CD4-positive, alpha-beta T cell treated with Interleukin-12 subunit alpha and Interleukin-12 subunit beta, for 1 hour (primary cell): Measurements from ENCODE around the gene ABHD10.

ENCODE experiments used
- DNase-seq: peaks from one replicate; pipeline ENCODE4 v3.0.0-alpha.2; 2020

The ABHD10 gene

GRCh38 chr3:111978583-111979433, at the start of gene ABHD10:
Gene ABHD10 (plus strand): TSS chr3:111979026. CDS start chr3:111979062, 36 bp downstream.
- DNase-seq, result peak; percentile 96

GRCh38 chr3:111929484-111929883, 49.3 kb upstream of the ABHD10 start:
- DNase-seq, result no peak

DNA sequence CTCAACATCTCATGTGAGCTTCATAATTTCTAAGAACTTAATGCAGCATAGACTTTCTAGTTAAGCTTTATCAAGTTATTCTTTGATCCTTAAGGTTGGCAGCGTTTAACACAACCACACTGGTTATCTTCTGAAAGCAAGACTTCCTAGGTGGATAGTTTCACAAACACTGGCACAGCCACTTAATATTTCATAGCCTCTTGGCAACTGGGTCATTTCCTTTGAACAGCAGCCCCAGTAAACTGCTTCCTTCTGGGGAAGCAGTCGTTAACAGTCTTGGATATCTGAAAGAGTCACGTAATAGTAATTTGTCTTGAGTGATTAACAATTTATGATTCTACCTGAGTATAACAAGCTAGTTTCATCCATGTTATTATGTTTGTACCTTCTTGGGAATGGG, 45.9 kb upstream of the ABHD10 start:
- no peak for DNase-seq

DNA sequence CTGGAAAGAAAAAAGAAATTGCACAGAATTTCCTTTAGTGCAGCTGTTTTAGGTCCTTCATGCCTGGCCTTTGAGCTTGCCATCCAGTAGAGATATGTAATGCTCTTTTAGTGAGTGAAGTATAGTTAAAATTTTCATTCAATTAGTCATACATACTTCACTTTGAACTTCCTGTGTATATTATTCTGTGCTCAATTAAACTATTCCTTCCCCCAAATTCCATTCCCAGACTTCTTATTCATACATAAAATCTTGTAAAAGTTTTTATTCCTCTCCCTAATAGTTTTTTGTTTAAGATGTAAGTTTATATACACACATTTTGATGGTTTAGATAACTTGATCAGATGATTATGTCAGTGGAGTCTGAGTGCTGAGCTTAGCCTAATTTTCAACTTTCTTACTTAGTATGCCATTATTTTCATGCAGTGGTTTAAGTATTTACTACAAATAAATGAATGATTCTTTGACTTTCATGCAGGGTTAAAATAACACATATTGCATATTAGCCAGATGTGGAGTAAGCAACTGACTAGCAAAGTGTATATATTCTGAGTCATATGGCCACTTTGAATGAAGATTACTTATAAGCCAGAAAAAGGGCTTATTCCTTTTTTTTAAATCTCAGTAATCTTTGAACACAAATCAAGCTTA, 42.5 kb upstream of the ABHD10 start:
- no peak for DNase-seq

DNA sequence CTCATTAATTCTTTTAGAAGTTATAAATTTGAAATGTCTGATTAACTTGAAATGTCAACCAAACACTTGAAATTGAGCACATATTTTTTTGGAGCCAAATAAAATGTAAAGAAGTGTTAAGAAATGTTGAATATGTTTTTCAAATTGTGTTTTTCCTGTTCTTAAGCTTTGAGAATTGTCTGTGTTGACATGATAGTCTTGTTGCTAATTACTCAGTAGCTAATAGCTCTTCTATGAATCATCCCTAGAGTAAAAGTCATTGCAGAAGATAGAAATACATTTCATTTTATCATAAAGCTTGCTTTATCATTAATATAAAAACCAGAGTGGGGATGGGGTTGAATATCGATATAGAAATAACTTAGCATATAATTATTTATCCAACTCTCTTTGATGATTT, 41.9 kb upstream of the ABHD10 start:
- DNase-seq, result no peak

DNA sequence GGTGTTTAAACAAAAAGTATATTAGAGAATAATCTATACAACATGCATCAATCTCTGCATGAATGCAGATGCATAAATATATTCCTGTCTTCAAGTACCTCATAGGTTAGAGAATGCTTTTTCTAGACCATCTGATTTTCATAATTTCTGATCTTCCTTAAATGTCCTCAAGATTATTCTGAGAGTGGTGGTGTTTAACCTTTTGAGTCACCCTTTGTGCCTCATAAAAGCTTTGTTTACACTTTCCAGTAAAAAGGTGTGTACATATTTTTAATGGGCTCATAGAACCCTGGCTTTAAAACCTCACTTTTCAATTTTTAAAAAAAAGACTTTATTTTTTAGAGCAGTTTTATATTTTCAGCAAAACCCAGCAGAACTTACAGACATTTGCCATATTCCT, 41.0 kb upstream of the ABHD10 start:
- DNase-seq, result no peak

DNA sequence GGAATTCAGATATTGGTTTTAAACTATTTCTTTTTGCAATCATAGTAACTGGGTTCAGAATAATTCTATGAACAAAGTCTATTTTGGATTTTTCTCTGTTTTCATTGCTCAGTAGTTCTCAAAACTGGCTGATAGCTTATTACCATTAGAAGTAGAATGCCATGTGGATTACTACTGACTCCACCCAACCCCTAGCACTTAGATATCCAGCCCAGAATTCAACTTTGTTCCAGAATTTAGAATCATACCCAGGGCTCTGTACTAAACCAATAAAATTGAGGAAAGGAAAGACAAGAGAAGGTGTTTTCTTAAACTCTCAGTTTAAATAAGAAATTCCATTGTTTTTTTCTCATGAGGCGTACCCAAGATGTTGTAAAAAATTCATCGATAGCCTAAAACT, 39.0 kb upstream of the ABHD10 start:
- DNase-seq, result no peak

GRCh38 chr3:111943533-111943932, 35.3 kb upstream of the ABHD10 start:
- no peak for DNase-seq

GRCh38 chr3:111944372-111944771, 34.5 kb upstream of the ABHD10 start:
- no peak for DNase-seq

- no peak for DNase-seq
Measured at GRCh38 chr3:111947231-111947630, 31.6 kb upstream of the ABHD10 start.

- DNase-seq, result no peak
Measured at GRCh38 chr3:111948786-111949185, 30.0 kb upstream of the ABHD10 start.

DNA sequence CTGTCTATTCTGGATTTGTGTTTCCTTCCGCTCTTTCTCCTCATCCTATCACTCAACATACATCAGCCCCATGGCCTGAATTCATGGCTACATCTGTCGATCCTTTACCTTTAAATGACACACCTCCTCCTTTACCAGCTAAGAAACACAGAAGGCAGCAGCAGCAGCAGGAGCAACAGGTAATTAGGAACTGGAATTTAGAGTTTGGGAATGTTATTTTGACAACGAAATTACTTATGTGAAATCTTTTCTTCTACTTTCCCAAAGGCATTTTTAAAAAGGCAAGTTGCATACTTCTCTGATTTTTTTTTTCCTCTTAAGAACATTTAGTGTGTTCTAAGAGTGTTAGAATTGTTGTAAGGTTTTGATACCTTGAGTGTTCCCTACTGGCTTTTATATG, 29.1 kb upstream of the ABHD10 start:
- no peak for DNase-seq

GRCh38 chr3:111951032-111951431, 27.8 kb upstream of the ABHD10 start:
- no peak for DNase-seq

- no peak for DNase-seq
Measured at GRCh38 chr3:111952086-111952485, 26.7 kb upstream of the ABHD10 start.

DNA sequence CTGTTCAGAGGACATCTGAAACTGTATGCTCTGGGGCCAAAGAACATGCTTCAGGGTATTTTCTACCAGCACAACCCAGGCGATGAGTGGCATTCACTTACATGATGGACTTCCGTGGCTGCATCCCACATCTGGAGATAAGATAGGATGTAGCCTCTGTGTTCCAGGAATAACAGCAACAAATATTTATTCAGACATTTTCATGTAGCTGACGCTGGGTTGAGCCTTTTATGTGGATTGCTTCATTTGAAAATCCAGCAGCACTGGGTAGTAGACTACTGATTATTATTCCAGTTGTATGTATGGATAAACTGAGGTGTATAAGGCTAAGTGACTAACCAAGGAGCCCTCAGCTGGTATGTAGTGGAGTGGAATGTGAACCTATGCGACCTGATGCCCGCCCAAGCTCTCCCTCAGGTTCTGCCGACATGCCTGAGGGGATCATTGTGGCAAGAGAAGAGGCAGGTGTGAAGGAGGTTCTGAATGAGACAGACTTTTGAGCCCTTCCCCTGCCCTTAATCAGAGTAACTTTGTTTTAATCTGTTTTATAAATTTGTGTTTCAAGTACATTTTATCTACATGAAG, 25.9 kb upstream of the ABHD10 start:
- DNase-seq, result no peak

DNA sequence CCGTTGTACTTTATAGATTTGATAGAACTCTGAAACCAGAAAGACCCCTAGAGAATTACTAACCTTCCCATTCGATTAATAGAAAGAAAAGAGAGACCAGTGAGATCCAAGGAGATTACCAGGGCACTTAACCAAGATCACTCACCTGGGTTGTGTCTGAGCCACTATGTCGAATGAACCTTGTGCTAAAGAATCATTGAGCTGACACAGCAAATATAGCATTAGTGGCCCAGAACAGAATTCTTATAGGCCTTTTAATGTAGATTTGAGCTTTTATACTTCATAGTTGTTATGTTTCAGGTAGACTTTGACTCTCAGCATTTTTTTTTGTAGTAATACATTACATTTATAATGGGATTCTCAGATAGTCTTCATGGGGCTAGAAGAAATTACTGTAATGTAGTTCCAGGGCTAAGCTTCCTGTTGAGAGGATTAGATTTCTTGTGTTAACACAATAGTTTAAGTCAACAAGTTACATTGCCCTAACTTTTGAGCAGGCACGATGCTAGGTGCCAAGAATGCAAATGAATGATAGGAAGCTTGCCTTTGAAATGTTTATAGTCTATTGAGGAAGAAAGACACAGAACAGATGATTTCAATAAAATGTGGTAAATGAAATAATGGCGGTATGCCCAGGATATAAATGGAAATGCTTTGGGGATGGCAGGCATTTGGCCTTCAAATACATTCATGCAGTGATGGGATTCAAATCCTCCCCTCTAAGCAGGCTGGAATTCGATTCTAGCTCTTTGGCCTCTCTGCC, 24.4 kb upstream of the ABHD10 start:
- no peak for DNase-seq

DNA sequence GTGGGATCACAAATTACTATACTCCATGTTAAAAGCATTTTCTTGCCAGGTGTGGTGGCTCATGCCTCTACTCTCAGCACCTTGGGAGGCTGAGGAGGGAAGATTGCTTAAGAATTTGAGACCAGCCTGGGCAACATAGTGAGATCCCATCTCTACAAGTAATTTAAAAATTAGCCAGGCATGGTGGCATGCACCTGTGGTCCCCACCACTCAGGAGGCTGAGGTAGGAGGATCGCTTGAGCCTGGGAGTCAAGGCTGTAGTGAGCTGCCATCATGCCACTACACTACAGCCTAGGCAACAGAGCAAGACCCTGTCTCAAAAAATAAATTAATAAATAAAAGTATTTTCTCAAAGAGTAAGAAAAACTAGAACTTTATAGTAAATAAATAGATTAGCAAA, 22.9 kb upstream of the ABHD10 start:
- no peak for DNase-seq

DNA sequence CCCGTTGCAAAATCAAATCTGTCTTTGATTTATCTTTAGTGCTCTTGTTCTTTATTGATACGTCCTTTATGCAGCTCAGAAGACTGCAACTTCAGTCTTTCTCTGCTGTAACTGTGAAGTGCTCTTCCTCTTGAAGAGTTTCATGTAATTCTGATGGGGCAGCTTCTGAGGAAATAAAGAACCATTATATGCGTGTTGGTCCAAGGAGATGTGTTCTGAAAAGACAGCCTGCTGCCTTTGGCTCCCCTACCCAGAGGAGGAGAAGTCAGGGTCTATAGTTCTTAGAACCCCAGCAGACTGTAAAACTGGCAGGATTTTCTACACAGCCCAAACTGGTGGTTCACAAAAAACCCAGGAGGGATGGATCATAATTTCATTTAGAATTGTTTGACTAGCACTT, 22.4 kb upstream of the ABHD10 start:
- DNase-seq, result no peak

DNA sequence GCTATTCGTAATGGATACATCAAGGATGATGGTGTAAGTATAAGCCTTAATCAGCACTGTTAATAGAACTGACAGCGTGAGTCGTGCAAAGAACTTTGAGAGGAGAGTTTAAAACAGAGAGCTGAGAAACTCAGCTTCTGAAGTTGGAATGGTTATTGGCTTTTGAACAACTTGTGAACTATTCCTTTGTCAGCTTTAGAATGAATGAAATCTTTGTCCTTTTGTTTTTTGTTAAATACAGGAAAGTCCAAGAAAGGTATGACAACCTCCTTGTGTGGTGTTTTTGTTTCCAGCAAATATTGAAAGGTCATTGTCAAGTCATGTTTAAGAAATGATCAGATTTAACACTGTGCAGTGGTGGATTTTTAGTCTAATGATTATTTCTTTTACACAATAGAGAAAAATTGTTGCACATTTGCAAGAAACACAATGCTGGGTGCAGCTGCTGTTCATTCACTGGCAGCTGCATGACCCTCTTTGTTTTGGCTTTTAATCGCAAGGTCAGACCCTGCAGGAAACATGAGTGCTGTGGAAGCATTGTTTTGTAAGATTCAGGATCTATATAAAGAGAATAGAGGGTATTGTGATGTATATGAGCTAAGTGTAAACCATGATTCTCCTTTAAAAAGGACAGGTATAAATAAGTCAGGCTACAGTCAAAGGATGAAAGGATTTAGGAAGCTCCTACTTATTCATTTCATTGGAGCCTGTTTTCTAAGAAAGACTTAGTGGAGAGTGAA, 21.7 kb upstream of the ABHD10 start:
- no peak for DNase-seq

DNA sequence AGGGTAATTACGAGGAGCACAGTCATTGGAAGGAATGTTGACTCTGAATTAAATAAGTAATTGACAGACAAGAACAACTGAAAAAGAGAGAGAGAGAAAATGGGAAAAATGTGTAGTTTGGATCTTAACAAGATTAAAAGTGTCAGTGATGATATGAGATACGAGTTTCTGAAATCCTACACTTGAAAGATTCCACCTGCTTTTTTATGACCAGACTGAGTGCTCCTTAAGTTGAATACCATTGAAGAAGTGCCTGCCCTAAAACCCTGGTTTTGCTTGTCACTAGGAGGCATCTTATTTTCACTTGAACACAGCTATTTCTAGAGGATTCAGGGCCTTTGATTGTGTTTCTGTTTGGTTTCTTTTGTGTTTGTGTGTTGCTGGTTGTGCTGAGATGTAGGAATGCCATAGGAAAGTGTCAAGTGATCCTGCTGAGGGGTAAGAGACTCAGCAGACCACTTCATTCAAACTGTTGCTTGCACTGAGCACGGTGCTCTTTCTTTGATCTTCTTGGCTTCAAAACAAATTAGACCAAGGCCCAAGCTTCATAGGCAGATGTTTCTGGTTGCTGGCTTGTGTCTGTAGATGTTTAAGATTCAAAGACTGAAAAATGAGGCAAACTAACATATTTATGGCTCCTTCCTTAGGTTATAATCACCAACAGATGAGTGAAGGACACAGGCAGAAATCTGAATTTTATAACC, 17.2 kb upstream of the ABHD10 start:
- no peak for DNase-seq

- no peak for DNase-seq
Measured at GRCh38 chr3:111963424-111963823, 15.4 kb upstream of the ABHD10 start.

DNA sequence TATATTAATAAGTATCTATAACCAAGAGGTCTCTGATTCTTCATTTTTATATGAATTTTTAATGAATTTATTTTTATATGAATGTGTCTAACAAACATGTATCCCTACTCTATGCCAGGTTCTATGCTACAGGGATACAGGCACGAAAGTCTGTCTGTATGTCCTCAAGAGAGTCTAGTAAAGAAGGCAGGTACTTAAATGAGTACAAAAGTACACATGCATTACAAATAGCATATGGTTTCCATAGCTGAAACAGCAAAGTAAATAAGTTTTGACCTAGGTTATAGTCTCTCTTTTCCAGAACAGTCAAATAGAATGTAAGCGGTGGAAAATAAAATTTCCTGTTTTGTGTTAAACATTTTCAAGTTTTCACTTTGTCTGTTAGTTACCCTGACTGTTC, 13.3 kb upstream of the ABHD10 start:
- no peak for DNase-seq
